Ramos (cell line): ENCODE data around the gene MCU.

ENCODE experiments used
- in situ Hi-C: fragments of 300-500 bp; cut with MboI; formaldehyde crosslinking; loops from one replicate; pipeline ENCODE4 v1.14.3; 2022; ENCODE audit warnings: low sequenced_read_pairs; ENCODE audit not compliant: unreplicated experiment

MCU gene

DNA sequence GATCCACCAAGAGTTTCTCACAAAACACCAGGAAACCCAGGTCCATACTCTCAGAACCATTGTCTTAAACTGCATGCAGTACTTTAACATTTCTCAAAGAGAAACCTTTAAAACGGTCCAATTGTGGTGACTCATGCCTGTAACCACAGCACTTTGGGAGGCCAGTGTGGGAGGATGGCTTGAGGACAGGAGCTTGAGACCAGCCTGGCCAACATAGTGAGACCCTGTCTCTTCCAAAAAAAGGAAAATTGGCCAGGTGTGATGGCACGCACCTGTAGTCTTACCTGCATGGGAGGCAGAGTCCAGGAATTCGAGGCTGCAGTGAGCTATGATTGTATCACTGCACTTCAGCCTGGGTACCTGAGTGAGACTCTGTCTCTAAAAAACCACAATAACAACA is 104.1 kb downstream of the MCU start:
- in situ Hi-C loops, result no loop called here

DNA sequence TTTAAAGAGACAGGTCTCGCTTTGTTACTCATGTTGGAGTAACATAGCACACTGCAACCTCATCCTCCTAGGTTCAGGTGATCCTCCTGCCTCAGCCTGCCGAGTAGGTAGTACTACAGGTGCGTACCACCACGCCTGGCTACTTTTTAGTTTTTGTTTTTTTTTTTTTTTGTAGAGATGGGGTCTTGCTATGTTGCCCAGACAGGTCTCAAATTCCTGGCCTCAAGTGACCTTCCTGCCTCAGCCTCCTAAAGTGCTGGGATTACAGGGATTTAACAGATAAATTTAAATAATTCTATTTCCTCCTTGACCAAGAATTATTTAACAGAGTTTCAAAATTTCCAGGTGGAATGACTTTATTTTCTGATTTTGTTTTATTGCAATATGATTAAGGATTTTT is 104.6 kb downstream of the MCU start:
- in situ Hi-C loops, result no loop called here

DNA sequence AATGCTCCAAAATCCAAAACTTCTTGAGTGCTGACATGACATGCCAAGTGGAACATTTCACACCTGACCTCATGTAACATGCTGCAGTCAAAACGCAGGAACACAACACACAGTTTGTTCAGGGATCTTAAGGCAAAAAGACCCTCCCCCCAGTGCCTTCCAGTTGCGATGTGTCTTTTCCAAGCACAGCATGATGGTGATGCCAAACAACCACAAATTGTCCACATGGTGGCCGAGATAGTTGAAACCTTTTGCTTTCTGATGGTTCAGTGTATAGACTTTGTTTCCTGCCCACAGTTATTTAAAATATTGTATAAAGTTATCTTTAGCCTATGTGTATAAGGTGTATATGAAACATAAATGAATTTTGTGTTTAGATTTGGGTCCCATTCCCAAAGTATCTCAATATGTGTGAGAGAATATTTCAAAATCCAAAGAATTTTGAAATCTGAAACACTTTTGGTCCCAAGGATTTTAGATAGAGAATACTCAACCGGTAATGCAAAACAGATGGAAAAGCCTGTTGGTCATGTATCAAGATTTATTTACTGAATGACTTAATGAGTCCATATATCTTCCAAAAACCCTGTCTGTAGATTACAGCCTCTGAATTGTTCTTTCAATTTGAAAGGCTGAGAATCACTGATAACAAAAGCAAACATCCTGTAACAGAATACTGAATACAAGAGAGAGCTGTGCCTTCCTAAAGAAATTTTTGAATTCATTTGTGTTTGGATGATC is 108.2 kb downstream of the MCU start:
- in situ Hi-C loops, result no loop called here

DNA sequence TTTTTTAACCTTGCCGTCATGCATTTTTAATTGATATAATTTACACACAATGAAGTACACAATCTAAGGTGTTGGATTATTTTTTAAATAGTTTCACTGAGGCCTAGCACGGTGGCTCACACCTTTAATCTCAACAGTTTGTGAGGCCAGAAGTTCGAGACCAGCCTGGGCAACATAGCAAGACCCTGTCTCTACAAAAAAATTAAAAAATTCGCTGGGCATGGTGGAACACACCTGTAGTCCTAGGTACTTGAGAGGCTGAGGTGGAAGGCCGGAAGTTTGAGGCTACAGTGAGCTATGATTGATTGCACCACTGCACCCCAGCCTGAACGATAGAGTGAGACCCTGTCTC is 108.8 kb downstream of the MCU start:
- in situ Hi-C loops, result no loop called here

DNA sequence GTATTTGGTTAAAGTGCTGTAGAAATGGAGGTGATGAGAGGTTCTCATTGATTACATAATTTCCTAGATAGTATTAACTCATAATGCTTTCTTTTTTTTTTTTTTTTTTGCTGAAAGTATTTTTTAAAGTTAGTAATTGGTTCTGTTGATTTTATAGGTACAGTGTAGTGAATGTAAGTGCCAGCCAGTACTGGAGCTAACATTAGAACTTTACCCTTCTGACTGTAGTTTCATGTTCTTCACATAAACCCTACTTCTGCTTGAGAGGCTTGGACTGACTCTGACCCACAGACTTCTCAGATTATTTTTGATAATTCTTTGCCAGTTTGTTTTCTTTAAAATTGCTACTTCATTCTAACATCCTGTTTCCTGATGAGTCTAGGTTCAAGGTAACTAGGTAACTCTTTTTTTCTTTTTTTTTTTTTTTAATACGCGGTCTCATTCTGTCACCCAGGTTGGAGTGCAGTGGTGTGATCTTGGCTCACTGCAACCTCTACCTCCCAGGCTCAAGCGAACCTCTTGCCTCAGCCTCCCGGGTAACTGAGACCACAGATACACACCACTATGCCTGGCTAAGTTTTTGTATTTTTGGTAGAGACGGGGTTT is 109.4 kb downstream of the MCU start:
- in situ Hi-C loops, result no loop called here

DNA sequence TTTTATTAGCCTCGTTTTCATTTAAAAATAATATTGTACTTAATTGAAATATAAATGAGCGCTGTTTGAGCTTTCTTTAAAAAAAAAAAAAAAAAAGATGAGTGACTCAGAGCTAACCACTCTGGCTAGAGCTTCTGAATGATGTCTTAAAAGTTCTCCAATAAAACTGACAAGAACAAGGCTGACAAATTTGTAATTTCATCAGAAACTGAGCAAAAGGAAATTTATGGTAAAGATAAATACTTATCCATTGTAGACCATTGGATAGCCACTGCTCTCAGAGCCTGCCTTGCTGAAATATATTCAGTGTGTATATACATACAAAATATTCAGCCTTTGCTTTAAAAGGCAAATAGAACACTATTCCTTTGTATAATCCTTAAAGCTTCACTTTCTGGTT is 110.4 kb downstream of the MCU start:
- in situ Hi-C loops, result no loop called here

DNA sequence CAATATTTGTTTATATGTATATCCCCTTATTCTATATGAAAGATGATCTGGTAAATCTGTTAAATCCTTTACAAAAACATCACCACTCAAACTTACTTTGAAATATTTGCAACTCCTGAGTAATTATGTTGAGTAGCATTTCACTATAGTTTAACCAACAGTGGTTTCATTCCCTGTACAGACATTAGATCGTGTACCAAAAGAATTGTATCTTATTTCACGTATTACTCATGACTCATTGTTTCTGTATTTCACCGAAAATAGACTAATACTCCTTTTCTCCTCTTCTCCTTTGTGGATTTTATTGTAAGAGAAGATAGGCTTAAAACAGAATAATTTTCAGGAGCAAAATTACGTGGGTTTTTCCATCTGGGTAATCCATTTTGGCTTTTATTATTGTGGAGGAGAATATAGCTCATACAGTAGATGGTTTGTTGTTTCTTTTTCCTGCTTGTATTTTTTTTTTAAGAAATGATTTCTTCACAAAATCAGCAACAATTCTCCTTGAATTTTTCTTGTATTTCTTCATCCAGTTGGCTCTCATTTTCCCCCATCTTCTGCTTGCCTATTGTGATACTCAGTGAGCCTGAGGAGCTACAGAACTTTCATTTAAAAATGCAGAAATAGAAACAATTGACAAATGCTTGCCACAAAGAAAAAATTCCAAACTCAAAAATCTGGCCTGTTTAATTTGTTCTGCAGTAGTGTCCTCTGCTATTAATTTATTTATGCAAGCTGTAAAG is 111.0 kb downstream of the MCU start:
- in situ Hi-C loops, result no loop called here

DNA sequence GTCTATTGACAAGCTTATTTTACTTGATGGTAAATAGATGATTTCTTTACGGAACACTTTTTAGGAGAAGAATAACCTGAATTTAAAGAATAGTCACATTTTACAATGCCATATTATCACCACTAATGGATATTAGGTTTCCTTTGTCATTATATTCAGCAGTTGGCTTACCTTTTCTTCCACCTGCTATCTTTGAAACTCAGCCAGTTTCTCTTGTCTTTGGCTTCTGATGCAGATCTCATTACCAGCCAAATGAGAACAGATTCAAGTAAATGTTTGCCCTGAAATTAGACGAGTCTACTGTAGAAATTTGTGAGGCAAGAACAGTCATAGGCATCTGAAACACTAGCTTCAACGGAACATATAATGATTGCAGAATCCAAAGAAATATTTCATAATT is 116.1 kb downstream of the MCU start:
- in situ Hi-C loops, result no loop called here

DNA sequence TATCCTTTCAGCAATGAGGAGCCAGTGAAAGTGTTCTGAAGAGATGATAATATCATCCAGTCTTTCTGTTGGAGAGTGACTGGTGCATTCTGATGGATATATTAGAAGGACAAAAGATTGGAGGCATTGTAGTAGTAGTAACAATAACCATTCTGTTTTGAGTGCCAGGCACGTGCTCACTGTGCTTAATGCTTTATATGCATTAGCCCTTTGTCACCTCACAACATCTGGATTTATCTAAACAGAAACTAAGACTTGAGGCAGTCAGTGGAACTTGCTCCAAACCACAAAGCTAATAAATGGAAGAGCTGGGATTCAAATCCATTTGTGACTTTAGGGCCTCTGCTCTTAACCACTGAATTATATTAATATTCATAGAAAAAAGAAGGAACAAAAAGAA is 117.1 kb downstream of the MCU start:
- in situ Hi-C loops, result no loop called here

DNA sequence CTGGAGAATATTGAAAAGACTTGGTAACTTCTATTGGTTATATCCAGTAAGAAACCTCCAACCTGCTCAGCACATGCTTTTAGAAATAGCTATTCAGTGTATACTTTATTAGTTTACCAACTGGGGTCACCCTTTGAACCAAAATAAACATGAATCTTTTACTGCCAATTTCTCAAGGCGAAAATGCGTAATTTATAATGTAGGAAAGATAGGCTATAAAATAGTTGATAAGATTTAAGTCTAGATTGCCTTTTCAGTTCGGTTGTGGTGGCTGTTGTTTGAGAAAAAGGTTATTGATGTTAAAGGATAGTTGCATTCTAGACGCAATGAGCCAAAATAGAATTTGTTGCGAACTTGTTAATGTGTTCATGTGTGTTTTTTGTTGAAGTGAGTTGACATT is 119.0 kb downstream of the MCU start:
- in situ Hi-C loops, result no loop called here

DNA sequence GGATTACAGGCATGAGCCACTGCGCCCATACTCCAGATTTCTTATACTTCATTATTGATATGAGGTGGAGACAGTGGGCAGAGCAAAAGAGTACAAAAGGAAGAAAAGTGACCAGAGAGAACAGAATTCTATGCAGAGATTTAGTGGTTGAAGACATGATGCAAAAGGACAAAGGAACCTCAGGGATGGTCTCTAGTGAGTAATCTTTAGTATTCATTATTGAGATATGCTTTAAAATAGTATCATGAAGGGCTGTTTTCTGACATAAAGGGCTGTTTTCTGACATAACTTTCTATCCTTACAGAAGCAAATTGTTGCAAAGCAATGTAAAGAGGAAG is 120.4 kb downstream of the MCU start:
- in situ Hi-C loops, result no loop called here

DNA sequence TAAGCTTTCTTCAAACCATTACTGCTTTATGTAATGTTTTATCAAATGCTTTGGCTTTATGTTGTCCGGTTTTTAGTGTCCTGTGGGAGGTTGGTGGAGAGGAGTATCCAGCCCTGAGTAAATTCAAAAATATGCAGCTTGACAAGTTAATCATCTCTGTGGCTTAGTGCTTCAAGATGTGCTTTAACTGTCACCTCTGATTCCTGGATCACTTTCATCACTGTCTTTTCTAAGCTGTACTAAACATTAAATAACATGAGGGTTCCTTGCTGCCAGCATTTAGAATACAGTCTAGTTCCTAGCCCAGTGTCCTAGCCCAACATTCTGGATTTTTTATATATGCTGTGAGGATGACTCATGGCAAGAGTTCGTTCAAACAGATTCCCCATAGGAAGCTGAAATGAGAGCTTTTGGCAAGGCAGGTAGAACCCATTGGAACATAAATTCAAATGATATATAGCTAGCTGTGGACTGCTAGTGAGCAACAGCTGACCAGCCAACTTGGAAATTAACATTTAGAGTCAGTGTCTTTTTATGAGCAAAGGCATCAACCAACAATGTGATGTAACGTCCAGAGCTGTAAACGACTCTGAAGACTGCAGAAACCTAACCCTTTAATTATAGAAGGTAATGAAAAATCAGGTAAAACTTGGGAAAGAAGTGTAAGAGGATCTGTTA is 120.9 kb downstream of the MCU start:
- in situ Hi-C loops, result no loop called here

DNA sequence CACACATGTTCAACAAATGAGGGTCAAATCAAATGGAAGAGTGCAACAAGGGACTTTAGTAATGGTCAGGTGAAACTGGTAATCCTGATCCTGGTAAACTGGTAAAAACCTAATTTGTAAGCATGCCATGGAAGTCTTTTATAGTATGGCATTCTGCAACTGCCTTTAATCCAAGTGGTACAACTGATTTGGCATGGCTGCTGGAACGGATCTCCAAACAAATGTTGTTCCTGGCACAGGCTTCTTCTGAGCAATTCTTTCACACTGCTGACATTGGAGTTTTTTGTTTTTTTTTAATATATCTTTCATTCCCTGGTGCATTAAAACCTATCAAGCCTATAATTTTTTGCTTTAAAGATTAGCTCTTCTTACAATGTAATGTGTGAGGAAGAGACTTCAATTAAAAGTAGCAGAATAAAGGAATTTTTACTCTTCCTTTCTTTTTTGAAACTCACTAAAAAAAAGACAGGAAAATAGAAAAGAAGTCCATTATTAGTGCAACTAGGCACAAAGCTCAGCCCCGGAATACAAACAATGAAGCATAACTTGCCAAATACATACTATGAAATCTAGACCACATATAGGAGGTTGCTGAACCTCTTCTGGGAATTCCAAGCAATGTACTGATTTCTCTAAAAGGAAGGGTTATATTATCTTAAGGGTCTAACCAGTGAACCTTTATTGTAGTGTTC is 122.3 kb downstream of the MCU start:
- in situ Hi-C loops, result no loop called here

DNA sequence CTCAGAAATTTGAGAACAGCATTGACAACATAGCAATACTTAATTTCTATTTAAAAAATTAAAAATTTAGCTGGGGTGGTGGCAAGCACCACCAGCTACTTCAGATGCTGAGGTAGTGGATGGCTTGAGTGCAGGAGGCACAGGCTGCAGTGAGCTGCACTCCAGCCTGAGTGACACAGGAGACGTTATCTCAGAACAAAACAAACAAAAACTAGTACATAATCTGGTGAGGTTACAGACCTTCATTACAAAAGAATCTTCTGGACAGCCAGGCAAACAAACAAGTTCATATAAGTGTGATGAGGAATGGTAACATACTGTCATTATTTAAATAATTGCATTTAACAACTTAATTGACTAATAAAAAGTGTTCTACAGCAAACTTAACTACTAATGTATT is 124.6 kb downstream of the MCU start:
- in situ Hi-C loops, result no loop called here

DNA sequence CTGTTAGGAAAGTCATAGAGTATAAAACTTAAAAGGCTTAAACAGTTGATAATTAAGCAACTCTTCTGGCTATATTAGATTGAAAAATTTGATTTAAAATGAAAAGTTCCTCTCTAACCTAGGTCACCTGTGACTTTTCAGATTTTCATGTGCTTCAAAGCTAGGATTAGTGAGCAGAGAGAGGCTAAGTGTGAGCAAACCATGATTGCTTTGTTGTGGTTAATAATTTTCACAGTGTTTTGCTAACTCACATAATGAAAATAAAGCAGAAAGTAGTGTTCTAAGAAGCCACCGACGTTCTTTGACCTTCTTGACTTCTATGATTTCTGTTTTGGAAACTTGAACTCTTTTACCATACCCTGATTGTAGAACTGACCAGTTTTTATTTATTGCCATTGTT is 126.1 kb downstream of the MCU start:
- in situ Hi-C loops, result no loop called here

DNA sequence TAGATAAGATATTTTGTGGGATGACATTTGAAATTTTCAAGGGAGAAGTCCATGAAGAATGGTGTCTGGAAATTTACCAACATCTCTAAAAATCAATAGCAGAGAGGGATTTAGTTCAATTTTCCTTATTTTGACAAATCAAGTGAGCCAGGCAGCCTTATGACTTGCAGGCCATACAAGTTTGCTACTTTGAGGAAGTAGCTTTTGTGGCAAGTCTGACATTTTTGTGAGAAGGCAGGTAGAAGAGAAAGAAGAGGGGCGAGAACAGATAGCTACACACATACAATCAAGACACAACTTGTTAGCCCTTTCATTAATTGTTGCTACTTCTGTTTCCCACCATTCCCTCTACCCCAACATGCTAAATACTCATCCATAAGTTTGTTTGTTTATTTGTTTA is 127.1 kb downstream of the MCU start:
- in situ Hi-C loops, result no loop called here

DNA sequence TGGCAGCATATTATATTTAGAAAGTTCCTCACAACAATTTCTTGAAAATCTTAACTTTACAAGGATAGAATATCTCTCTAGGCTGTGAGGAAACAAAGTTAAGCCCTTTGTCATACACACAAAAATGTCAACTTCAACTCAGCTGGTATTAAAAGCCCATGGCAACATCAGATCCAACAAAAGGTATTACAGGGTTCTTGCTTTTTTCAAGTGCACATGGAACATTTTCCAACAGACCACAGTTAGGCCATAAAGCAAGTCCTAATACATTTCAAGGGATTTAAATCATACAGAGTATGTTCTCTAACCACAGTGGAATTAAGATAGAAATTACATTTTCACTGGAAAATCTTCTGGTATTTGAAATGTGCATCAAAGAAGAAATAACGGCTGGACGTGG is 129.7 kb downstream of the MCU start:
- in situ Hi-C loops, result no loop called here

DNA sequence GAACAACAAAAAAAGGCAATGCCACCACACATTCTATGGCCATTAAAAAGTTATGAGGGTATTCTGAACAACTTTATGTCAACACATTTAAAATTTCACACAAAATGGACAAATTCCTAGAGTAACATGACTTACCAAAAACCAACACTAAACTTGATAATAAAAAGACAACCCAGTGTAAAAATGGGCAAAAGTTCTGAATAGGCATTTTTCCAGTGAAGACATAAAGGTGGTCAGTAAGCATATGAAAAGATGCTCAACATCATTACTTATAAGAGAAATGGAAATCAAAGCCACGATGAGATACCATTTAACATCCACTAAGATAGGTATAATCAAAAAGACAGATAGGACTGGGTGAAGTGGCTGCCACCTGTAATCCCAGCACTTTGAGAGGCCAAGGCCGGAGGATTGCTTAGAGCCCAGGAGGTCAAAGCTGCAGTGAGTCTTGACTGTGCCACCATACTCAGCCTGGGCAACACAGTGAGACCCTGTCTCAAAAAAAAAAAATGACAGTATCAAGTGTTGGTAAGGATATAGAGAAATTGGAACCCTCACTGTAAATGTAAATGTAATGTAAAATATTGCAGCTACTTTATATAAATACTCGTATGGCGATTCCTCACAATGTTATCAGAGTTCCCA is 130.5 kb downstream of the MCU start:
- in situ Hi-C loops, result no loop called here

DNA sequence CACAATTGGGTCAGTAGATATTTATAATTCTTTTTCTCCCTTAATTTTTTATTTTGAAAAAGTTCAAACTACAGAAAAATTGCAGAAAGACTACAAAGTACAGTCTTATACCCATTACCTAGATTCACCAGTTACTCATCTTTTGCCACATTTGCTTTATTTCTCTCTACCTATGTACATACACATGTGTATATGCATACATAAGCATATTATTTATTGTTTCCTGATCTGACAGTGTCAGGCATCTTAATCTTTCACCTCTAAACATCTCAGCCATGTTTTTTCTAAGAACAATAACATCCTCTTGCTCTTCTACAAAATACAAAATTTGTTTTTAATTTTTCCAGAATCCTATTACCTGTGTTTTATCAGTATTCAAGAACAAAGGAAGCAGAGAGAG is 133.2 kb downstream of the MCU start:
- in situ Hi-C loops, result no loop called here

DNA sequence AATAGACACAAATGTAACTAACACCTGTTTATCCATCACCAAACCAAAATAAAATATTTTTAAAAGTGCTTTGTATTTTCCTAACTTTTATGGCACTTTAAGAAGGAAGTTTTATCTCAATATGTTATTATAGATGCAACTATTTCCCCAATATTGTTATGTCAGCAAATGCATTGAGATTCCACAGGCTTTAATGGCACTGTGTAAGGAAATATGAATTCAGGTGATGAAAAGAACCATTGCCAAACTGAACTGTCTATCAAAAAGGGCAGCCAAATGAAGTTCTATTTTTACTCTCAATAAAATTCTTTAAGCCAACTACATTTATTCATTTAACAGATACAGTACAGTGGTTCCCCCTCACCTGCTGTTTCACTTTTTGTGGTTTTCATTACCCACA is 134.4 kb downstream of the MCU start:
- in situ Hi-C loops, result no loop called here
